A549 (cell line): Measurements from ENCODE around the gene CA11. TPM values are rescaled to one million over a fixed set of nuclear protein-coding genes. Genes with fewer than 3 reads are reported as not detected.

ENCODE experiments used
- ATAC-seq, 2 experiments: fragments of 200-7000 bp in 1 of 2; fragments of >200 bp in 1 of 2; cut with Nextera tagmentation in 1 of 2; cut with Tn5 transposase in 1 of 2; 3 replicates each; pipeline versions ENCODE4 v1.8.0 to v1.9.1; 2018 to 2020; ENCODE audit warnings: mild to moderate bottlenecking in 1 of 2, moderate library complexity in 1 of 2
- CTCF ChIA-PET: fragments of 300-600 bp; sonication (Branson Sonifier 250); formaldehyde crosslinking; extraction: SDS; loops from one replicate; lab custom pipeline; 2021; ENCODE audit warnings: antibody characterized with exemption, inconsistent platforms; lab: Yijun Ruan, JAX
- POLR2A ChIA-PET: fragments of 350-600 bp; formaldehyde crosslinking; extraction: SDS; loops from one replicate; lab custom pipeline; 2021; ENCODE audit warnings: antibody characterized with exemption, inconsistent platforms; lab: Yijun Ruan, JAX
- DNase-seq, 2 experiments: peaks; one replicate each; pipeline versions ENCODE4 v3.0.0 to v3.0.0-alpha.2; 2011 to 2016; ENCODE audit warnings: low read depth in 1 of 2, low spot score in 1 of 2
- FAIRE-seq: peaks from 2 replicates; lab custom pipeline; 2011; peaks lifted over from hg19 to GRCh38; lab: Jason Lieb, UNC
- H3K27ac ChIP-seq, 2 experiments: fragments of >200 bp; sonication (Bioruptor Twin); formaldehyde crosslinking; 3 replicates each; pipeline ENCODE4 v1.5.1; 2016 to 2017
- H3K4me1 ChIP-seq: fragments of >200 bp; sonication (Bioruptor Twin); formaldehyde crosslinking; 3 replicates; pipeline ENCODE4 v1.6.1; 2016
- H3K4me2 ChIP-seq: fragments of >200 bp; sonication (Bioruptor Twin); formaldehyde crosslinking; 3 replicates; pipeline ENCODE4 v1.6.1; 2016
- H3K4me3 ChIP-seq: fragments of >200 bp; sonication (Bioruptor Twin); formaldehyde crosslinking; 3 replicates; pipeline ENCODE4 v1.5.1; 2016
- H3K9me3 ChIP-seq: fragments of >200 bp; sonication (Bioruptor Twin); formaldehyde crosslinking; 3 replicates; pipeline ENCODE4 v1.6.1; 2016
- CEBPB ChIP-seq, 2 experiments: fragments of >200 bp in 1 of 2; sonication (Bioruptor Twin) in 1 of 2; formaldehyde crosslinking in 1 of 2; IDR thresholded peaks; 2 replicates each; pipeline ENCODE4 v1.6.1; 2012 to 2016
- CHD2 ChIP-seq: fragments of 150-350 bp; IDR thresholded peaks from 2 replicates; pipeline ENCODE4 v1.6.1; 2014; ENCODE audit warnings: low read length; ENCODE audit not compliant: partially characterized antibody
- FOSL2 ChIP-seq, 2 experiments: fragments of 450-650 bp in 1 of 2; fragments of >200 bp in 1 of 2; sonication (Bioruptor Twin) in 1 of 2; formaldehyde crosslinking; IDR thresholded peaks; 2 replicates each; pipeline versions ENCODE4 v1.5.0 to v1.6.1; 2016 to 2020; ENCODE audit warnings: mild to moderate bottlenecking in 1 of 2, moderate library complexity in 1 of 2
- HEYL ChIP-seq: fragments of 250-450 bp; sonication (Bioruptor Pico); IDR thresholded peaks from 2 replicates; pipeline ENCODE4 v1.8.0; 2021; ENCODE audit warnings: mild to moderate bottlenecking, moderate library complexity
- JUNB ChIP-seq: fragments of >200 bp; sonication (Bioruptor Twin); formaldehyde crosslinking; IDR thresholded peaks from 2 replicates; pipeline ENCODE4 v1.6.1; 2016
- KDM5A ChIP-seq: fragments of 200-600 bp; sonication (generic); IDR thresholded peaks from 2 replicates; pipeline ENCODE4 v1.6.1; 2016; ENCODE audit warnings: antibody characterized with exemption, mild to moderate bottlenecking
- MAFK ChIP-seq: fragments of 450-650 bp; IDR thresholded peaks from 2 replicates; pipeline ENCODE4 v1.6.1; 2014; ENCODE audit not compliant: partially characterized antibody
- MAZ ChIP-seq: fragments of 150-350 bp; IDR thresholded peaks from 2 replicates; pipeline ENCODE4 v1.6.1; 2014; ENCODE audit warnings: antibody characterized with exemption, low read depth, low read length, borderline replicate concordance
- MYC ChIP-seq: IDR thresholded peaks from 2 replicates; pipeline ENCODE4 v1.6.1; 2012; ENCODE audit warnings: mild to moderate bottlenecking, inconsistent platforms, low read length, improper control_type of control experiment, borderline replicate concordance
- NFE2L2 ChIP-seq: fragments of 150-350 bp; conservative IDR thresholded peaks from 2 replicates; pipeline ENCODE4 v1.6.1; 2014; ENCODE audit warnings: low read length
- NR3C1 ChIP-seq: fragments of >200 bp; sonication (Bioruptor Twin); formaldehyde crosslinking; IDR thresholded peaks from 3 replicates; pipeline ENCODE4 v1.6.1; 2017
- PHF8 ChIP-seq: fragments of 200-600 bp; sonication (generic); IDR thresholded peaks from 2 replicates; pipeline ENCODE4 v1.6.1; 2016; ENCODE audit warnings: low read depth, mild to moderate bottlenecking, antibody characterized with exemption, moderate library complexity, borderline replicate concordance
- RAD21 ChIP-seq, 2 experiments: fragments of >200 bp in 1 of 2; sonication (Bioruptor Twin) in 1 of 2; formaldehyde crosslinking in 1 of 2; IDR thresholded peaks in 1 of 2; conservative IDR thresholded peaks in 1 of 2; 2 replicates in 1 of 2; 3 replicates in 1 of 2; pipeline ENCODE4 v1.6.1; 2012 to 2018; ENCODE audit warnings: inconsistent platforms in 1 of 2
- SREBF2 ChIP-seq: fragments of 450-650 bp; IDR thresholded peaks from 2 replicates; pipeline ENCODE4 v1.6.1; 2014; ENCODE audit warnings: mild to moderate bottlenecking, moderate library complexity
- TP53 ChIP-seq: fragments of 250-450 bp; sonication (Bioruptor Pico); IDR thresholded peaks from 2 replicates; pipeline ENCODE4 v1.5.0; 2021; ENCODE audit warnings: mild to moderate bottlenecking, moderate library complexity
- ZNF302 ChIP-seq: fragments of 250-450 bp; sonication (Bioruptor Pico); IDR thresholded peaks from 2 replicates; pipeline ENCODE4 v1.9.0; 2021; ENCODE audit warnings: inconsistent platforms, mild to moderate bottlenecking, moderate library complexity
- WGBS: methylation state at CpG from one replicate; pipeline ENCODE4 v1.1.6; 2017; ENCODE audit errors: missing lambda C conversion rate; 5-methylcytosine and 5-hydroxymethylcytosine counted together
- polyA plus RNA-seq, 4 experiments: library from polyadenylated mRNA; depleted of rRNA in 3 of 4; stranded (reverse); fragments of >200 nt; fragmentation: RNase III in 1 of 4; extraction: RNeasy Plus Mini Kit Qiagen cat#74134 plus additional on column Dnase treatment in 1 of 4; gene quantifications; 2 replicates in 3 of 4; 3 replicates in 1 of 4; pipeline ENCODE4 v1.2.3, GENCODE V29; 2011 to 2017
- TF ChIP-seq, protein P1 (sequence below): fragments of 200-600 bp; sonication (generic); IDR thresholded peaks from 2 replicates; pipeline ENCODE4 v1.6.1; 2016; ENCODE audit warnings: antibody characterized with exemption, mild to moderate bottlenecking, moderate library complexity
- TF ChIP-seq, protein P2 (sequence below): fragments of >200 bp; sonication (Bioruptor Twin); formaldehyde crosslinking; IDR thresholded peaks from 2 replicates; pipeline ENCODE4 v1.6.1; 2016
- TF ChIP-seq, protein P3 (sequence below): fragments of >200 bp; sonication (Bioruptor Twin); formaldehyde crosslinking; IDR thresholded peaks from 3 replicates; pipeline ENCODE4 v1.6.1; 2016
- TF ChIP-seq, protein P4 (sequence below): fragments of >200 bp; sonication (Bioruptor Twin); formaldehyde crosslinking; IDR thresholded peaks from 3 replicates; pipeline ENCODE4 v1.5.1; 2016
- TF ChIP-seq, protein P5 (sequence below): fragments of 250-450 bp; sonication (Bioruptor Pico); IDR thresholded peaks from 2 replicates; pipeline ENCODE4 v1.5.0; 2021; ENCODE audit warnings: mild to moderate bottlenecking, moderate library complexity, borderline replicate concordance
- TF ChIP-seq, protein P6 (sequence below): IDR thresholded peaks from 2 replicates; pipeline ENCODE4 v1.6.1; 2012
- TF ChIP-seq, protein P7 (sequence below): IDR thresholded peaks from 2 replicates; pipeline ENCODE4 v1.6.1; 2012; ENCODE audit warnings: low read depth, borderline replicate concordance
- TF ChIP-seq, protein P8 (sequence below): IDR thresholded peaks from 2 replicates; pipeline ENCODE4 v1.6.1; 2012

Gene CA11
- polyA plus RNA-seq, 2 of the 4 experiments (the other 2 are of a cell fraction), result 9.8 to 21.0 TPM

DNA sequence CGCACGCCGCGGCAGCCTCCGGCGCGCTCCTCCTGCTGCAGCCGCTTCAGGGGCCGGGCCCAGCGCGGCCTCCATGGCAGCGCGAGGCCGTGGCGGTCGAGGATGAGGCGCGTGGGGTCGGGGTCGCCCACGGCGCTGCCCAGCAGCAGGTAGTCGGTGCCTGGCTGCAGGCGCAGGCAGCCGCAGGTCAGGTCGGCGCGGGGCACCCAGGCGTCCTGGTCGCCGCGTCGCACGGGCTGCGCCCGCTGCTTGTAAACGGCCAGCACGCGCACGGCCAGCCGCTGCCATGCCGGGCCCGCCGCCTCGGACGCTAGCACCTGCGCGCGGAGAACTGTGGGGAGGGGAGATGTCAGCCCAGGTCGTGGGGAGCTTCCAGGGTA, 15.7 kb upstream of the CA11 start (continued):
- TF ChIP-seq, protein P1, sequence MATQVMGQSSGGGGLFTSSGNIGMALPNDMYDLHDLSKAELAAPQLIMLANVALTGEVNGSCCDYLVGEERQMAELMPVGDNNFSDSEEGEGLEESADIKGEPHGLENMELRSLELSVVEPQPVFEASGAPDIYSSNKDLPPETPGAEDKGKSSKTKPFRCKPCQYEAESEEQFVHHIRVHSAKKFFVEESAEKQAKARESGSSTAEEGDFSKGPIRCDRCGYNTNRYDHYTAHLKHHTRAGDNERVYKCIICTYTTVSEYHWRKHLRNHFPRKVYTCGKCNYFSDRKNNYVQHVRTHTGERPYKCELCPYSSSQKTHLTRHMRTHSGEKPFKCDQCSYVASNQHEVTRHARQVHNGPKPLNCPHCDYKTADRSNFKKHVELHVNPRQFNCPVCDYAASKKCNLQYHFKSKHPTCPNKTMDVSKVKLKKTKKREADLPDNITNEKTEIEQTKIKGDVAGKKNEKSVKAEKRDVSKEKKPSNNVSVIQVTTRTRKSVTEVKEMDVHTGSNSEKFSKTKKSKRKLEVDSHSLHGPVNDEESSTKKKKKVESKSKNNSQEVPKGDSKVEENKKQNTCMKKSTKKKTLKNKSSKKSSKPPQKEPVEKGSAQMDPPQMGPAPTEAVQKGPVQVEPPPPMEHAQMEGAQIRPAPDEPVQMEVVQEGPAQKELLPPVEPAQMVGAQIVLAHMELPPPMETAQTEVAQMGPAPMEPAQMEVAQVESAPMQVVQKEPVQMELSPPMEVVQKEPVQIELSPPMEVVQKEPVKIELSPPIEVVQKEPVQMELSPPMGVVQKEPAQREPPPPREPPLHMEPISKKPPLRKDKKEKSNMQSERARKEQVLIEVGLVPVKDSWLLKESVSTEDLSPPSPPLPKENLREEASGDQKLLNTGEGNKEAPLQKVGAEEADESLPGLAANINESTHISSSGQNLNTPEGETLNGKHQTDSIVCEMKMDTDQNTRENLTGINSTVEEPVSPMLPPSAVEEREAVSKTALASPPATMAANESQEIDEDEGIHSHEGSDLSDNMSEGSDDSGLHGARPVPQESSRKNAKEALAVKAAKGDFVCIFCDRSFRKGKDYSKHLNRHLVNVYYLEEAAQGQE, result no peak
- TF ChIP-seq, protein P2, sequence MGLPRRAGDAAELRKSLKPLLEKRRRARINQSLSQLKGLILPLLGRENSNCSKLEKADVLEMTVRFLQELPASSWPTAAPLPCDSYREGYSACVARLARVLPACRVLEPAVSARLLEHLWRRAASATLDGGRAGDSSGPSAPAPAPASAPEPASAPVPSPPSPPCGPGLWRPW, result no peak
- TF ChIP-seq ZNF302 (CRISPR knock-in tag) (no peak), KDM5A (no peak), TP53 (CRISPR knock-in tag) (no peak)

DNA sequence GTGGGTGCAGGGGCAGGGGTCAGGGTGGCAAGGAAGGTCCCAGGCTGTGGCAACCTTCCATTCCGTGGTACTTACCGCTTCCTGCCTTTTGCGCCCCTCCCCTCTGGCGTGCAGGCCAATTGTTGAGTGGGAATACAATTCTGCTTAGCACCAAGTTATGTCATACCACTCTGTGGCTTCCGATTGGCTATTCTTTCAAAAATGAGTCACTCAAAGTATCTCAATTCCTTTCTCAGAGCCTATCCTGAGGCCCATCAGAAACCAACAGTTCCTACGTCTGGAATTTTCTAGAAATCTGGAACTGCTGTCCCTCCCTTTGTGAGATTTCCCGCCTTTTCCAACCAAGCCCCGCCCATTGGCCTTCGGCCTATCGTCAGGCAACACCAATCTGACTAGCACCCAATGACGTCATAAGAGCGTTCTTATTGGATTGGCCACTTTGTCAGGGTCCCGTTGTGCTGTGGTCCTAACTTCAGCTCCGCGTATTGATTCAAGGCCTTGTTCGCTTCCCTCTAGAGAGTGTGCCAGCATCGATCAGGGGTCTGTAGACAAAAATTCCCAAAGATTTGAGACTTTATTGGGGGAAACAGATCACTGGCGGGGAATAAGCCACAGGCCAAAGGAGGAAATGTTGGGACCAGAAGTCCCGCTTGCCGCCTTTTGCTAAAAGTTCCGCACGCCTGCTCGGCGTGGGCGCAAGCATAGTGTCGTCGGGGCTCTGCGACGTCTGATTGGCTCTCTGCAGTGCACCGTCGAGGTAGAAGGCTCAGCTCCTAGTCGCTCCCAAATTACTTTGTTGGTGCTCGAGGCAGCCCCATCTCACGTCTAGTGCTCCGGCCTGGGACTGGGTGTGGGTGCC, 15.1 kb upstream of the CA11 start:
- peak; percentile 70 to 88 for ATAC-seq
- Histone ChIP-seq H3K4me3 (no peak overlapping the region), H3K9me3 (no peaks in the 10 kb centered on the region), H3K4me1 (no peaks in the 10 kb centered on the region), H3K4me2 (peak overlapping the region; percentile 29), H3K27ac (peak overlapping the region; percentile 5 to 61; a peak in 3 of 6 replicates)
- 60% methylated on average over 35 of the region's 35 CpGs for WGBS
- POLR2A ChIA-PET, result no interaction called here
- DNase-seq, result peak; percentile 91 to 96
- CTCF ChIA-PET, result interaction anchor here (1.0 to 7.8 kb wide), 3 partner anchors 8 to 15 kb away, joined by 3 to 68 read pairs (median 6); no protein-coding TSS in a partner anchor
- FAIRE-seq, result peak; percentile 91
- TF ChIP-seq PHF8 (no peak), NFE2L2 (no peak), KDM5A (no peak), RAD21 (conservative IDR thresholded peaks at IDR 0.05 in 1 of 2, IDR thresholded peaks at IDR 0.05 in 1 of 2) (no peak), MAFK (no peak), SREBF2 (no peak), MYC (no peak), MAZ (no peak), CEBPB (IDR thresholded peaks at IDR 0.05) (no peak), FOSL2 (IDR thresholded peaks at IDR 0.05) (no peak), FOSL2 (CRISPR knock-in tag; IDR thresholded peaks at IDR 0.05) (peak; percentile 83), JUNB (no peak), CHD2 (no peak), NR3C1 (no peak), HEYL (no peak)
- TF ChIP-seq, protein P3, sequence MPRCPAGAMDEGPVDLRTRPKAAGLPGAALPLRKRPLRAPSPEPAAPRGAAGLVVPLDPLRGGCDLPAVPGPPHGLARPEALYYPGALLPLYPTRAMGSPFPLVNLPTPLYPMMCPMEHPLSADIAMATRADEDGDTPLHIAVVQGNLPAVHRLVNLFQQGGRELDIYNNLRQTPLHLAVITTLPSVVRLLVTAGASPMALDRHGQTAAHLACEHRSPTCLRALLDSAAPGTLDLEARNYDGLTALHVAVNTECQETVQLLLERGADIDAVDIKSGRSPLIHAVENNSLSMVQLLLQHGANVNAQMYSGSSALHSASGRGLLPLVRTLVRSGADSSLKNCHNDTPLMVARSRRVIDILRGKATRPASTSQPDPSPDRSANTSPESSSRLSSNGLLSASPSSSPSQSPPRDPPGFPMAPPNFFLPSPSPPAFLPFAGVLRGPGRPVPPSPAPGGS, result no peak
- TF ChIP-seq, protein P4, sequence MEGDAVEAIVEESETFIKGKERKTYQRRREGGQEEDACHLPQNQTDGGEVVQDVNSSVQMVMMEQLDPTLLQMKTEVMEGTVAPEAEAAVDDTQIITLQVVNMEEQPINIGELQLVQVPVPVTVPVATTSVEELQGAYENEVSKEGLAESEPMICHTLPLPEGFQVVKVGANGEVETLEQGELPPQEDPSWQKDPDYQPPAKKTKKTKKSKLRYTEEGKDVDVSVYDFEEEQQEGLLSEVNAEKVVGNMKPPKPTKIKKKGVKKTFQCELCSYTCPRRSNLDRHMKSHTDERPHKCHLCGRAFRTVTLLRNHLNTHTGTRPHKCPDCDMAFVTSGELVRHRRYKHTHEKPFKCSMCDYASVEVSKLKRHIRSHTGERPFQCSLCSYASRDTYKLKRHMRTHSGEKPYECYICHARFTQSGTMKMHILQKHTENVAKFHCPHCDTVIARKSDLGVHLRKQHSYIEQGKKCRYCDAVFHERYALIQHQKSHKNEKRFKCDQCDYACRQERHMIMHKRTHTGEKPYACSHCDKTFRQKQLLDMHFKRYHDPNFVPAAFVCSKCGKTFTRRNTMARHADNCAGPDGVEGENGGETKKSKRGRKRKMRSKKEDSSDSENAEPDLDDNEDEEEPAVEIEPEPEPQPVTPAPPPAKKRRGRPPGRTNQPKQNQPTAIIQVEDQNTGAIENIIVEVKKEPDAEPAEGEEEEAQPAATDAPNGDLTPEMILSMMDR, result no peak
- TF ChIP-seq, protein P5, sequence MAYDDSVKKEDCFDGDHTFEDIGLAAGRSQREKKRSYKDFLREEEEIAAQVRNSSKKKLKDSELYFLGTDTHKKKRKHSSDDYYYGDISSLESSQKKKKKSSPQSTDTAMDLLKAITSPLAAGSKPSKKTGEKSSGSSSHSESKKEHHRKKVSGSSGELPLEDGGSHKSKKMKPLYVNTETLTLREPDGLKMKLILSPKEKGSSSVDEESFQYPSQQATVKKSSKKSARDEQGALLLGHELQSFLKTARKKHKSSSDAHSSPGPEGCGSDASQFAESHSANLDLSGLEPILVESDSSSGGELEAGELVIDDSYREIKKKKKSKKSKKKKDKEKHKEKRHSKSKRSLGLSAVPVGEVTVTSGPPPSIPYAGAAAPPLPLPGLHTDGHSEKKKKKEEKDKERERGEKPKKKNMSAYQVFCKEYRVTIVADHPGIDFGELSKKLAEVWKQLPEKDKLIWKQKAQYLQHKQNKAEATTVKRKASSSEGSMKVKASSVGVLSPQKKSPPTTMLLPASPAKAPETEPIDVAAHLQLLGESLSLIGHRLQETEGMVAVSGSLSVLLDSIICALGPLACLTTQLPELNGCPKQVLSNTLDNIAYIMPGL (CRISPR knock-in tag), result no peak
- TF ChIP-seq, protein P6, sequence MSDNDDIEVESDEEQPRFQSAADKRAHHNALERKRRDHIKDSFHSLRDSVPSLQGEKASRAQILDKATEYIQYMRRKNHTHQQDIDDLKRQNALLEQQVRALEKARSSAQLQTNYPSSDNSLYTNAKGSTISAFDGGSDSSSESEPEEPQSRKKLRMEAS, result peak; percentile 95
- TF ChIP-seq, protein P2, result no peak
- TF ChIP-seq, protein P7, sequence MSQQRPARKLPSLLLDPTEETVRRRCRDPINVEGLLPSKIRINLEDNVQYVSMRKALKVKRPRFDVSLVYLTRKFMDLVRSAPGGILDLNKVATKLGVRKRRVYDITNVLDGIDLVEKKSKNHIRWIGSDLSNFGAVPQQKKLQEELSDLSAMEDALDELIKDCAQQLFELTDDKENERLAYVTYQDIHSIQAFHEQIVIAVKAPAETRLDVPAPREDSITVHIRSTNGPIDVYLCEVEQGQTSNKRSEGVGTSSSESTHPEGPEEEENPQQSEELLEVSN, result peak; percentile 99
- TF ChIP-seq, protein P8, sequence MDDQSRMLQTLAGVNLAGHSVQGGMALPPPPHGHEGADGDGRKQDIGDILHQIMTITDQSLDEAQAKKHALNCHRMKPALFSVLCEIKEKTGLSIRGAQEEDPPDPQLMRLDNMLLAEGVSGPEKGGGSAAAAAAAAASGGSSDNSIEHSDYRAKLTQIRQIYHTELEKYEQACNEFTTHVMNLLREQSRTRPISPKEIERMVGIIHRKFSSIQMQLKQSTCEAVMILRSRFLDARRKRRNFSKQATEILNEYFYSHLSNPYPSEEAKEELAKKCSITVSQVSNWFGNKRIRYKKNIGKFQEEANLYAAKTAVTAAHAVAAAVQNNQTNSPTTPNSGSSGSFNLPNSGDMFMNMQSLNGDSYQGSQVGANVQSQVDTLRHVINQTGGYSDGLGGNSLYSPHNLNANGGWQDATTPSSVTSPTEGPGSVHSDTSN, result no peak
